Body of pancreas (tissue), 4 donors: ENCODE data around the gene RTBDN. TPM values are rescaled to one million over a fixed set of nuclear protein-coding genes. Genes with fewer than 3 reads are reported as not detected.
"Not testable (repeated sequence)": the region's sequence is repeated elsewhere in the genome, so short reads cannot be mapped to it uniquely, and the experiment has no call there.

Experiments
- ATAC-seq: fragments of 150-250 bp; one replicate; pipeline ENCODE4 v1.9.1; 2016
- DNase-seq, 4 donors: peaks; one replicate each; pipeline ENCODE4 v3.0.0-alpha.2; 2019
- H3K27ac ChIP-seq, 4 donors: fragments of 200-600 bp; sonication (generic); 1 replicate in 3 of 4; 2 replicates in 1 of 4; pipeline versions ENCODE4 v1.5.1 to v1.6.1; 2016 to 2019; ENCODE audit warnings: mild to moderate bottlenecking in 1 of 4, mixed read lengths in 1 of 4, moderate library complexity in 1 of 4
- H3K27me3 ChIP-seq, 2 donors: fragments of 200-600 bp; sonication (generic); one replicate each; pipeline ENCODE4 v1.6.0; 2016; ENCODE audit warnings: mild to moderate bottlenecking in 1 of 2
- H3K36me3 ChIP-seq, 2 donors: fragments of 200-600 bp; sonication (generic); replicated peaks in 1 of 2; 2 replicates each; pipeline ENCODE4 v1.5.1; 2016; ENCODE audit warnings: low read depth in 2 of 2; ENCODE audit not compliant: insufficient read depth in 1 of 2
- H3K4me1 ChIP-seq: fragments of 200-600 bp; sonication (generic); one replicate; pipeline ENCODE4 v1.6.0; 2016
- H3K4me3 ChIP-seq, 2 donors: fragments of 200-600 bp; sonication (generic); 1 replicate in 1 of 2; 2 replicates in 1 of 2; pipeline ENCODE4 v1.5.1; 2016 to 2019
- H3K9me3 ChIP-seq, 3 donors: fragments of 200-600 bp; sonication (generic); 1 replicate in 2 of 3; 2 replicates in 1 of 3; pipeline ENCODE4 v1.5.1; 2016
- POLR2A ChIP-seq, 3 donors: fragments of 450-650 bp; IDR thresholded peaks; one replicate each; pipeline ENCODE4 v1.6.1; 2016; ENCODE audit warnings: antibody characterized with exemption in 3 of 3, mild to moderate bottlenecking in 2 of 3
- WGBS, 2 donors: methylation state at CpG; one replicate each; pipeline ENCODE4 v1.1.5; 2017; 5-methylcytosine and 5-hydroxymethylcytosine counted together
- intact Hi-C: fragments of 100-400 bp; cut with DNase I; formaldehyde crosslinking; loops from one replicate; pipeline ENCODE4 v1.15.1; 2023
- total RNA-seq, 2 donors: library from RNA; depleted of rRNA; stranded (reverse); fragments of >200 nt; gene quantifications; one replicate each; pipeline ENCODE4 v1.1.0, GENCODE V29; 2016
- TF ChIP-seq, protein P1 (sequence below), 7 experiments: fragments of 450-650 bp in 4 of 7; fragments of 200-600 bp in 3 of 7; sonication (generic) in 3 of 7; IDR thresholded peaks; one replicate each; pipeline ENCODE4 v1.5.1; 2016 to 2019; ENCODE audit warnings: antibody characterized with exemption in 7 of 7

The RTBDN gene
- total RNA-seq, 2 donors from 2014 or later = 0.52 TPM; not detected in 1

GRCh38 chr19:12856653-12857052, 22.3 kb upstream of the RTBDN start:
- Histone ChIP-seq H3K4me3 (no peak overlapping the region), H3K9me3 (no peaks in the 10 kb centered on the region), H3K27me3 (no peaks in the 10 kb centered on the region), H3K27ac (no peak overlapping the region), H3K4me1 (no peaks in the 10 kb centered on the region), H3K36me3 (no peaks in the 10 kb centered on the region)
- intact Hi-C loops = no loop called here
- ATAC-seq (no peak), DNase-seq (no peak)
- TF ChIP-seq, protein P1, sequence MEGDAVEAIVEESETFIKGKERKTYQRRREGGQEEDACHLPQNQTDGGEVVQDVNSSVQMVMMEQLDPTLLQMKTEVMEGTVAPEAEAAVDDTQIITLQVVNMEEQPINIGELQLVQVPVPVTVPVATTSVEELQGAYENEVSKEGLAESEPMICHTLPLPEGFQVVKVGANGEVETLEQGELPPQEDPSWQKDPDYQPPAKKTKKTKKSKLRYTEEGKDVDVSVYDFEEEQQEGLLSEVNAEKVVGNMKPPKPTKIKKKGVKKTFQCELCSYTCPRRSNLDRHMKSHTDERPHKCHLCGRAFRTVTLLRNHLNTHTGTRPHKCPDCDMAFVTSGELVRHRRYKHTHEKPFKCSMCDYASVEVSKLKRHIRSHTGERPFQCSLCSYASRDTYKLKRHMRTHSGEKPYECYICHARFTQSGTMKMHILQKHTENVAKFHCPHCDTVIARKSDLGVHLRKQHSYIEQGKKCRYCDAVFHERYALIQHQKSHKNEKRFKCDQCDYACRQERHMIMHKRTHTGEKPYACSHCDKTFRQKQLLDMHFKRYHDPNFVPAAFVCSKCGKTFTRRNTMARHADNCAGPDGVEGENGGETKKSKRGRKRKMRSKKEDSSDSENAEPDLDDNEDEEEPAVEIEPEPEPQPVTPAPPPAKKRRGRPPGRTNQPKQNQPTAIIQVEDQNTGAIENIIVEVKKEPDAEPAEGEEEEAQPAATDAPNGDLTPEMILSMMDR (IDR thresholded peaks at IDR 0.05) = no peak
- WGBS, 2 donors = 48 to 58% methylated on average over 1 of the region's 1 CpG

DNA sequence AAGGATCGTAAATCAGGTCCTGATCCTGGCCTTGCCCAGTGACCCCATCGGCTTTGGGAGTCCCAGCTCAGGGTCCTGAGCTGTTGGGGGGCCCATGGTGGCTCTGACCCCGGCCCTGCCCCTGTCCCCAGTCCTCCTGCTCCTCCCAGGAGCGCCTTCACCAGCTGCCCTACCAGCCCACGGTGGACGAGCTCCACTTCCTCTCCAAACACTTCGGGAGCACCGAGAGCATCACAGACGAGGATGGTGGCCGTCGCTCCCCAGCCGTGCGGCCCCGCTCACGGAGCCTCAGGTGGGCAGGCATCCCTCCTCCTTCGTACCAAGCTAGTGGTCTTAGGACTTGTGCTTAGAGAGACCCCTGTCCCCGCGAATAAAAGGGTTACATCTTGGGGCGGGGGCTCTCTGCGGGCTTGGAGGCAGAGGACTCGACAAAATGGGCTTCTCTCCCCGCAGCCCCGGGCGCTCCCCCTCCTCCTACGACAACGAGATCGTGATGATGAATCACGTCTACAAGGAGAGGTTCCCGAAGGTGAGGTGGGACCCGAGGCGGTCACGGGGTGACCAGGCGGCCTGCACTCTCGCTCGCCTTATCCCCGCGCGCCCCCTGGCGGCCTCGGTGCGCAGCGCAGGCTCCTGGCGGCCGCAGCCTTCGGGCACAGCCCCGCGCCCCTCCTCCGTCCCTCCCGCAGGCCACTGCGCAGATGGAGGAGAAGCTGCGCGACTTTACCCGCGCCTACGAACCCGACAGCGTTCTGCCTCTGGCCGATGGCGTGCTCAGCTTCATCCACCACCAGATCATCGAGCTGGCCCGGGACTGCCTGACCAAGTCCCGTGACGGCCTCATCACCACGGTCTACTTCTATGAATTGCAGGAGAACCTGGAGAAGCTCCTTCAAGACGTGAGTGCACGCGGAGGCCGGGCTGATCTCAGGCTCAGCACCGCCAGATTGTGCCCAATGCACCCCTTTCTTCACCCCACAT, 13.1 kb upstream of the RTBDN start:
- Histone ChIP-seq H3K36me3 (no peaks in the 10 kb centered on the region), H3K27ac (no peak overlapping the region), H3K9me3 (no peaks in the 10 kb centered on the region), H3K4me1 (peaks cover 9% of the 10 kb centered on the region), H3K4me3 (no peak overlapping the region), H3K27me3 (peaks cover 0 to 2% of the 10 kb centered on the region in 2 donors)
- ATAC-seq (peak; percentile 97), DNase-seq (peak; percentile 85 to 92 (median 88))
- no peak for TF ChIP-seq POLR2A (IDR thresholded peaks at IDR 0.05)
- TF ChIP-seq, protein P1 (IDR thresholded peaks at IDR 0.05) = peak; percentile 93 to 99 (median 98)
- 10 to 31% methylated on average over 12 to 62 of the region's 69 CpGs for WGBS, 2 donors
- intact Hi-C loops = no loop called here

DNA sequence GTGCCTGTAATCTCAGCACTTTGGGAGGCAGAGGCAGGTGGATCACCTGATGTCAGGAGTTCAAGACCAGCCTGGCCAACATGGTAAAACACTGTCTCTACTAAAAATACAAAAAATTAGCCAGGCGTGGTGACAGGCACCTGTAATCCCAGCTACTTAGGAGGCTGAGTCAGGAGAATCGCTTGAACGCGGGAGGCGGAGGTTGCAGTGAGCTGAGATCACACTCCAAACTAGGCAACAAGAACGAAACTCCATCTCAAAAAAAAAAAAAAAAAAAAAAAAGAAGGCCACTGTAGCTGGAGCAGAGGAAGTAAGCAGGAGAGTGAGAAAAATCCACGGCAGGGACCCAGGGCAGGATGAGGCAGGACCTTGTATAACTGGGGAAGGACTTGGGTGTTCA, 12.2 kb upstream of the RTBDN start:
- H3K4me1 ChIP-seq, H3K4me3 ChIP-seq, H3K36me3 ChIP-seq, H3K9me3 ChIP-seq, DNase-seq, H3K27me3 ChIP-seq, H3K27ac ChIP-seq, ATAC-seq, intact Hi-C loops: not testable (repeated sequence)
- WGBS, 2 donors = 75 to 79% methylated on average over 7 of the region's 7 CpGs

DNA sequence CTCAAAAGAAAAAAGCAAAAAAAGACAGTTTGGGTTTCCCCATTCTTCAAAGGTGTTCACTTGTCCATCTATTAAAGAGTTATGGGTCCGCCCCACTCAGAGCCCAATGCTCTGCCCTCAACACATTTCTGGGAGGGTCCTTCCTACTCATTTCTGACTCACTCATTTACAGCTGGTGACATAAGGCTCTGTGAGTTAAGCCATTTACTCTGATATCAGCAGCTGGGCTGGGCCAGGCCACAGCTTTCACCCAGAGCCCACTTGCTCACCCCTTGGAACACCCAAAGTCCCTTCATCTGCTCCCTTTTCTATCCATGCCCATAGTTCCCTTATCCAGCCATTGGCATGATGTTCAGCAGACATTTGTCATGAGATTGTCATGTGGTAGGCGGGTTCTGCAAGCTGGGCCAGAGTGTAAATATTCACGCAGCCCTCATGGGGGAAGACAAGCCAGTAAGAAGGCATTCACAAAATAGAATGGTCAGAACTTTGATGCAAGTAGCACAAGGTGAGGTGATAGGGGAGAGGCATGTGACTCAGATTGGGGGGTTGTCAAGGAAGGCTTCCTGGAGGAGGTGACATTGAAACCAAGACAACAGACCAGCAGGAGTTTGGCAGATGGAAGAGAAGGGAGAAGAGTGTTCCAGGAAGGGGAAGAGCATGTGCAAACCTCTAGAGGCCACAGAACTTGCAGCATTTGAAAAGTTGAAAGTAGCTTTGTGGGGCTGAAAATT, 9.8 kb upstream of the RTBDN start:
- Histone ChIP-seq H3K27me3 (peaks cover 0 to 17% of the 10 kb centered on the region in 2 donors), H3K4me1 (peaks cover 19% of the 10 kb centered on the region), H3K36me3 (no peaks in the 10 kb centered on the region), H3K27ac (no peak overlapping the region), H3K4me3 (no peak overlapping the region), H3K9me3 (no peaks in the 10 kb centered on the region)
- 47 to 63% methylated on average over 3 of the region's 3 CpGs for WGBS, 2 donors
- intact Hi-C loops = loop anchor here (5.0 kb wide), 1 partner anchor 82 kb away; no protein-coding TSS in a partner anchor
- ATAC-seq (no peak), DNase-seq (no peak)
- TF ChIP-seq POLR2A (IDR thresholded peaks at IDR 0.05) = no peak

DNA sequence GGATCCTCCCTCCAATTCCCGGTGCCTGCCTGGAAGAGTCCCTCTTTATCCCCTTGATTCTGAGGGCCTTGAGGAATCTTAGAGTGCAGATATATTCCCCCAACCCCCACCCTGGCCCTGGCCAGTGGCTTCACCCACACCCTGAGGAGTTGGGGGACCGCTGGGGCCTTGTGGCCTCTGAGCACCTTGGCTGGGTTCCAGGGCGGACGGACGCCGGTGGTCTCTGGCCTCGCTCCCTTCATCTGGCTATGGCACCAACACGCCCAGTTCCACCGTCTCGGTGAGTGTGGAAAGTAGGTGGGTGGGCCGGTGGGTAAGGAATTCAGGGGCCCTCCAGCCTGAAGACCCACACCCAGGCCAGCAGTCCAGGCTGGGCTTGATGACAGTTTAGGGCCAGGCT, 8.9 kb upstream of the RTBDN start:
- 62 to 79% methylated on average over 4 to 11 of the region's 11 CpGs for WGBS, 2 donors
- Histone ChIP-seq H3K27ac (no peak overlapping the region), H3K36me3 (no peaks in the 10 kb centered on the region), H3K9me3 (no peaks in the 10 kb centered on the region), H3K4me3 (no peak overlapping the region), H3K27me3 (peaks cover 0 to 17% of the 10 kb centered on the region in 2 donors), H3K4me1 (peaks cover 25% of the 10 kb centered on the region)
- ATAC-seq (no peak), DNase-seq (no peak)
- intact Hi-C loops = loop anchor here (5.0 kb wide), 1 partner anchor 81 kb away; no protein-coding TSS in a partner anchor
- no peak for TF ChIP-seq POLR2A (IDR thresholded peaks at IDR 0.05)
- TF ChIP-seq, protein P1 (IDR thresholded peaks at IDR 0.05) = no peak
